Neural cell (in vitro differentiated cells): ENCODE data around the gene CDC40. TPM values are rescaled to one million over a fixed set of nuclear protein-coding genes. Genes with fewer than 3 reads are reported as not detected.

Experiments used
- H2AFZ ChIP-seq: fragments of 200-600, 300-800 bp; sonication (generic), shearing (Covaris generic); 2 replicates; pipeline ENCODE4 v1.6.0; 2014; ENCODE audit warnings: low read depth, mild to moderate bottlenecking, antibody characterized with exemption, low read length, moderate library complexity
- H3F3A ChIP-seq: fragments of 200-600 bp; shearing (Covaris generic); 2 replicates; pipeline ENCODE4 v1.6.1; 2016; ENCODE audit warnings: mild to moderate bottlenecking, moderate library complexity, mixed read lengths, antibody characterized with exemption, low read length; ENCODE audit not compliant: insufficient read depth, poor library complexity, severe bottlenecking
- H3K27ac ChIP-seq: fragments of 200-600, 300-800 bp; sonication (generic), shearing (Covaris generic); 2 replicates; pipeline ENCODE4 v1.5.1; 2014; ENCODE audit warnings: mild to moderate bottlenecking, low read length, moderate library complexity
- H3K27me3 ChIP-seq: fragments of 300-800, 200-600 bp; sonication (generic), shearing (Covaris generic); 2 replicates; pipeline ENCODE4 v1.6.0; 2014; ENCODE audit warnings: mild to moderate bottlenecking, low read depth, low read length, moderate library complexity; ENCODE audit not compliant: insufficient read depth
- H3K36me3 ChIP-seq: fragments of 300-800, 200-600 bp; sonication (generic), shearing (Covaris generic); 2 replicates; pipeline ENCODE4 v1.5.1; 2014; ENCODE audit warnings: mild to moderate bottlenecking, antibody characterized with exemption, low read length, moderate library complexity; ENCODE audit not compliant: insufficient read depth
- H3K4me2 ChIP-seq: fragments of 300-800, 200-600 bp; sonication (generic), shearing (Covaris generic); 2 replicates; pipeline ENCODE4 v1.6.0; 2014; ENCODE audit warnings: mild to moderate bottlenecking, low read length
- H3K4me3 ChIP-seq: fragments of 300-800, 200-600 bp; sonication (generic), shearing (Covaris generic); 2 replicates; pipeline ENCODE4 v1.5.1; 2014; ENCODE audit warnings: mild to moderate bottlenecking, low read length, moderate library complexity
- H3K79me2 ChIP-seq: fragments of 200-600 bp; shearing (Covaris generic); replicated peaks from 2 replicates; pipeline ENCODE4 v1.6.0; 2014; ENCODE audit warnings: mild to moderate bottlenecking, low read length, moderate library complexity; ENCODE audit not compliant: insufficient read depth
- H3K9ac ChIP-seq: fragments of 300-800, 200-600 bp; sonication (generic), shearing (Covaris generic); 2 replicates; pipeline ENCODE4 v1.6.1; 2016; ENCODE audit warnings: mild to moderate bottlenecking, low read length, mixed read lengths
- H3K9me2 ChIP-seq: fragments of 200-600 bp; shearing (Covaris generic); 2 replicates; pipeline ENCODE4 v1.6.1; 2016; ENCODE audit warnings: mild to moderate bottlenecking, low read length, mixed read lengths; ENCODE audit not compliant: insufficient read depth
- H3K9me3 ChIP-seq: fragments of 200-600, 300-800 bp; sonication (generic), shearing (Covaris generic); 2 replicates; pipeline ENCODE4 v1.6.1; 2016; ENCODE audit warnings: mild to moderate bottlenecking, mixed run types, low read length, moderate library complexity, mixed read lengths
- H4K20me1 ChIP-seq: fragments of 200-600 bp; shearing (Covaris generic); 2 replicates; pipeline ENCODE4 v1.6.1; 2016; ENCODE audit warnings: mild to moderate bottlenecking, mixed run types; ENCODE audit not compliant: insufficient read depth
- CTCF ChIP-seq: fragments of 450-650 bp; IDR thresholded peaks from 2 replicates; pipeline ENCODE4 v1.5.1; 2014; ENCODE audit warnings: antibody characterized with exemption, mild to moderate bottlenecking, moderate library complexity; ENCODE audit not compliant: poor library complexity, severe bottlenecking
- EP300 ChIP-seq: fragments of 450-650 bp; conservative IDR thresholded peaks from 2 replicates; pipeline ENCODE4 v1.6.1; 2014; ENCODE audit warnings: antibody characterized with exemption, mild to moderate bottlenecking, moderate library complexity; ENCODE audit not compliant: poor library complexity, severe bottlenecking
- EZH2 ChIP-seq: fragments of 200-600, 300-800 bp; shearing (Covaris generic), sonication (generic); IDR thresholded peaks from 2 replicates; pipeline ENCODE4 v1.6.1; 2014; ENCODE audit warnings: antibody characterized with exemption, low read length, borderline replicate concordance, mild to moderate bottlenecking; ENCODE audit not compliant: insufficient read depth, poor library complexity, severe bottlenecking
- MXI1 ChIP-seq: fragments of 450-650 bp; conservative IDR thresholded peaks from 2 replicates; pipeline ENCODE4 v1.6.1; 2014; ENCODE audit warnings: antibody characterized with exemption, mild to moderate bottlenecking; ENCODE audit not compliant: poor library complexity, severe bottlenecking
- POLR2AphosphoS5 ChIP-seq: IDR thresholded peaks from 2 replicates; pipeline ENCODE4 v1.6.1; 2012
- RAD21 ChIP-seq: fragments of 450-650 bp; conservative IDR thresholded peaks from 2 replicates; pipeline ENCODE4 v1.6.1; 2014; ENCODE audit warnings: antibody characterized with exemption, mild to moderate bottlenecking, moderate library complexity
- REST ChIP-seq: IDR thresholded peaks from 2 replicates; pipeline ENCODE4 v1.6.1; 2012; ENCODE audit warnings: borderline replicate concordance
- SMC3 ChIP-seq: fragments of 450-650 bp; conservative IDR thresholded peaks from 2 replicates; pipeline ENCODE4 v1.6.1; 2014; ENCODE audit warnings: antibody characterized with exemption, mild to moderate bottlenecking, moderate library complexity; ENCODE audit not compliant: poor library complexity
- TAF1 ChIP-seq: IDR thresholded peaks from 2 replicates; pipeline ENCODE4 v1.6.1; 2012; ENCODE audit warnings: low read depth
- polyA plus RNA-seq: library from polyadenylated mRNA; depleted of rRNA; stranded (reverse); fragments of >200 nt; gene quantifications from 2 replicates; pipeline ENCODE4 v1.2.3, GENCODE V29; 2014

The CDC40 gene
- polyA plus RNA-seq, 1 donor from 2014 or later: 22.9 TPM

- H3K9me3 ChIP-seq: no peaks in the 10 kb centered on the region
- H3K4me2 ChIP-seq: no peak overlapping the region
- no peaks in the 10 kb centered on the region for H3K9me2 ChIP-seq
- no peaks in the 10 kb centered on the region for H4K20me1 ChIP-seq
- TF ChIP-seq POLR2AphosphoS5: no peak
- TF ChIP-seq TAF1: no peak
- no peak for TF ChIP-seq MXI1
- TF ChIP-seq CTCF: no peak
- no peak for TF ChIP-seq REST
- no peak for TF ChIP-seq SMC3
- no peak for TF ChIP-seq EZH2
- TF ChIP-seq EP300: no peak
- no peak for TF ChIP-seq RAD21
- no peaks in the 10 kb centered on the region for H3K27me3 ChIP-seq
- H3K79me2 ChIP-seq: no peaks in the 10 kb centered on the region
- no peak overlapping the region for H2AFZ ChIP-seq
- H3K27ac ChIP-seq: no peak overlapping the region
- no peak overlapping the region for H3K4me3 ChIP-seq
- H3F3A ChIP-seq: no peaks in the 10 kb centered on the region
- no peak overlapping the region for H3K9ac ChIP-seq
- H3K36me3 ChIP-seq: no peaks in the 10 kb centered on the region
Measured at GRCh38 chr6:110256366-110256765, 76.1 kb downstream of the CDC40 start.

GRCh38 chr6:110265273-110265672 is 85.0 kb downstream of the CDC40 start:
- Histone ChIP-seq H3K36me3 (no peaks in the 10 kb centered on the region), H3K4me3 (no peak overlapping the region), H3K79me2 (no peaks in the 10 kb centered on the region), H4K20me1 (no peaks in the 10 kb centered on the region), H3F3A (no peaks in the 10 kb centered on the region), H3K4me2 (no peak overlapping the region), H3K27me3 (no peaks in the 10 kb centered on the region), H3K27ac (no peak overlapping the region), H2AFZ (no peak overlapping the region), H3K9me2 (no peaks in the 10 kb centered on the region), H3K9ac (no peak overlapping the region), H3K9me3 (no peaks in the 10 kb centered on the region)
- TF ChIP-seq EP300: no peak
- no peak for TF ChIP-seq POLR2AphosphoS5
- TF ChIP-seq SMC3: no peak
- TF ChIP-seq RAD21: no peak

- no peak overlapping the region for H3K4me2 ChIP-seq
- no peaks in the 10 kb centered on the region for H3K9me3 ChIP-seq
- no peak overlapping the region for H2AFZ ChIP-seq
- H3K27me3 ChIP-seq: no peaks in the 10 kb centered on the region
- no peaks in the 10 kb centered on the region for H4K20me1 ChIP-seq
- H3F3A ChIP-seq: no peaks in the 10 kb centered on the region
- no peak overlapping the region for H3K4me3 ChIP-seq
- H3K27ac ChIP-seq: no peak overlapping the region
- TF ChIP-seq EZH2 (no peak), RAD21 (no peak), SMC3 (no peak), TAF1 (no peak), POLR2AphosphoS5 (no peak), CTCF (no peak), REST (no peak), EP300 (no peak), MXI1 (no peak)
- H3K36me3 ChIP-seq: no peaks in the 10 kb centered on the region
- H3K9ac ChIP-seq: no peak overlapping the region
- no peaks in the 10 kb centered on the region for H3K79me2 ChIP-seq
- no peaks in the 10 kb centered on the region for H3K9me2 ChIP-seq
Measured at GRCh38 chr6:110266996-110267395, 86.8 kb downstream of the CDC40 start.
